C1 segment of cervical spinal cord (tissue), 14 donors: ENCODE measurements around the gene ZFP82.

Source experiments
- DNase-seq, 14 donors: peaks; one replicate each; lab custom pipeline; 2025; lab: John Stamatoyannopoulos, UW

ZFP82 gene

DNA sequence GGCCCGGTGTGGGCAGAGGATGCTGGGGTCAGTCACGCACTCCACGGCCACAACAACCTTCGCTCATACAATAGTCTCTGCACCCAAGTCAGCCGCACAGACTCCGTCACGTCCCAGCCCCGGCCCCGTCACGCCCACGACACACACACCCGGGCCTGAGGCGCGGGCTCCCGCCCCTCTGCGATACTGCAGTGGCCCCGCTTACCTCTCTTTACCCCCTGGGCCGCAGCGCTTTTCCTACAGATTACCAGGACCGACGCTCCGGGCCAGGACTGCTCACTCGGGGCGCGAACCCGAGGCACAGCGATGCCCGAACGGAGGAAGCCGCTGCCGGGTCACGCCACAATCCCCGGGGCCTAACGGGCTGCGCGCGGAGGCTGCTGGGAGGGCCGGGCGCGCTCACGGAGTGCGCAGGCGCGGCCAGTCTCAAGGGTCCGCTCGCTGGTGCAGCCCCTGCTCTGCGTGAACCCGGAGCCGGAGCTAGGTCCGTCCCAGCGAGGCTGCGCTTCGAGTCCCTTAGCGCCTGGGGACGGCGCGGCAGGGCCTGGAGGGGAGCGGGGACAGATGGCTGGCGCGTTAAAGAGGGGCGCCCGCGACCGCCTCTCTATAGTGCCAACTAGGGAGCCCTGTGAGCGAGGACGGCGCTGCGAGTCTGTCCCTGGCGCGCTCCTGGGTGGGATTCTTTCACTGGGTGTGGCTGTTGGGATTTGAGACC is at the start of gene ZFP82:
Gene ZFP82 (minus strand): TSS at position 358 of the 715 bp plus-strand sequence. CDS start 8,855 bp downstream, outside the sequence.
- peak in 13 of 14 donors; percentile 27 to 89 (median 72) for DNase-seq

DNA sequence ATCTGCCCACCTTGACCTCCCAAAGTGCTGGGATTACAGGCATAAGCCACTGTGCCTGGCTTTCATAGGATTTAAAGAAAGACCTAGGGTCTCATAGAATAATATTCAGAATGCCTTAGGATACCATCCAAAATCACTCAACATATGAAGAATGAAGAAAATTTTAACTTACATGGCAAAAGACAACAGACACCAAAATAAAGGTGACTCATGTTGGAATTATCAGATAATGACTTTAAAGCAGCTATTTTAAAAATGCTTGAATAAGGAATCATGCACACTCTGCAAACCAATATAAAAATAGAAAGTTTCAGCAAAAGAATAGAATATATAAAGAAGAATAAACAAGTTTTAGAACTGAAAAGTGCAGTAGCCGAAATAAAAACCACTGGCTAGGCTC is 41.6 kb upstream of the ZFP82 start:
- no peak for DNase-seq

DNA sequence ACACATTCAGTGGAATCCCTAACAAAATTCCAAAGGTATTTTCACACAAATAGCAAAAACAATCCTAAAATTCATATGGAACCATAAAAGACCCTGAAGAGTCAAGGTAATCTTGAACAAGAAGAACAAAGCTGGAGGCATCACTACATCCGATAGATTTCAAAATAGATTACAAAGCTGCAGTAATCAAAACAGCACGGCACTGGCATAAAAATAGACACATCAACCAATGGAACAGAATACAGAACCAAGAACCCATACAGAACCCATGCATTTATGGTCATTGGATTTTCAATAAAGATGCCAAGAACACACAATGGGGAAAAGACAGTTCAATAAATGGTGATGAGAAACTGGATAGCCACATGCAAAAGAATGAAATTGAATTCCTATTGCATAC is 38.4 kb upstream of the ZFP82 start:
- no peak for DNase-seq

DNA sequence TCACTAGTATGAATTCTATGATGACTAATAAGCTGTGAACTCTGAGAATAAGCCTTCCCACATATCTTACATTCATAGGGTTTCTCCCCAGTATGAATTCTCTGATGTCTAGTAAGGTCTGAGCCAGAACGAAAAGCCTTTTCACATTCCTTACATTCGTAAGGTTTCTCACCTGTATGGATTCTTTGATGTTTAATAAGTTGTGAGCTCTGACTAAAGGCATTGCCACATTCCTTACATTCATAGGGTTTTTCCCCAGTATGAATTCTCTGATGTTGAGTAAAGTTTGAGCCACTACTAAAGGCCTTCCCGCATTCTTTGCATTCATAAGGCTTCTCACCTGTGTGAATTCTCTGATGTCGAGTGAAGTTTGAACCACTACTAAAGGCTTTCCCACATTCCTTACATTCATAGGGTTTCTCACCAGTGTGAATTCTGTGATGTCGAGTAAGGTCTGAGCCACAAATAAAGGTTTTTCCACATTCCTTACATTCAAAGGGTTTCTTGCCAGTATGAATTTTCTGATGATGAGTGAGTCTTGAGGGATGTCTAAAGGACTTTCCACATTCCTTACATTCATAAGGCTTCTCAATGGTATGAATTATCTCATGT is 30.7 kb upstream of the ZFP82 start:
- no peak for DNase-seq

DNA sequence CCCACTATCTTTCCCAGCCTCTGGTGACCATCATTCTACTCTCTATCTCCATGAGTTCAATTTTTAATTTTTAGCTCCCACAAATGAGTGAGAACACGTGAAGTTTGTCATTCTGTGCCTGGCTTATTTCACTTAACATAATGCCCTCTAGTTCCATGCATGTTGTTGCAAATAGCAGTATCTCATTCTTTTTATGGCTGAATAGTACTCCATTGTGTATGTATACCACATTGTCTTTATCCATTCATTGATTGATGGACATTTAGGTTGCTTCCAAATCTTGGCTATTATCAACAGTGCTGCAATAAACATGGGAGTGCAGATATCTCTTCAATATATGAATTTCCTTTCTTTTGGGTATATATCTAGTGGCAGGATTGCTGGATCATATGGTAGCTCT is 22.9 kb upstream of the ZFP82 start:
- no peak for DNase-seq

DNA sequence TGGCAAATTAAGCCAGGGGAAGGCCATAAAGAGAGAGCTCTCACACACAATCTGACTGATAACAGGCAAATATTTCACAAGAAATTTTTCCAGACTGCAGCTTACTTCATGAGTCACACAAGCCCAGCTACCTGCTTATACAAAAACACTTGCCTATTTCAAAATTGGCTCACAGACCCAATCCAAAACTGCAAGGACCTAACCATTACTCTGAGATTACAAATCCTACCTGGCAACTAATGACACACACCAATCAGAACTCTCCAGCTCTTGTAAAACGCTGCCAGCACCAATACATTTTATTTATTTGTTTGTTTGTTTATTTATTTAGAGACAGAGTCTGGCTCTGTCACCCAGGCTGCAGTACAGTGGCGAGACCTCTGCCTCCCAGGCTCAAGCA is 18.1 kb upstream of the ZFP82 start:
- no peak for DNase-seq

DNA sequence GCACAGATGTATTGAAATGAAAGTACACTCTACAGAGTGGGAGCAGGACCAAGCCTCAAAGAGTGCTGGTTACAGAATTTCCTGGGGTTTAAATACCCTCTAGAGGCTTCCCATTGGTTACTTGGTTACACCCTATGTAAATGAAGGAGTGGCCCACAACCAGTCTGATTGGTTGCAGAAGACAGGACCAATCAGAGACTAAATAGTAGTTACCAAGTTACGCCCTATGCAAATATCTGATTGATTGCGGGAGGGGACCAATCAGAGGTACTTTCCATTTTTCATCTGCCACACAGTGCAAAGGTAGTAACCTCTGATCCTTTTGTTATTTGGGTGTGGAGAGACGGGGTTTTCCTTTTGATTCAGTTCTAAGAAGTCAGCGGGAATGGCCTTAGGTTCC is 5.5 kb upstream of the ZFP82 start:
- no peak for DNase-seq

DNA sequence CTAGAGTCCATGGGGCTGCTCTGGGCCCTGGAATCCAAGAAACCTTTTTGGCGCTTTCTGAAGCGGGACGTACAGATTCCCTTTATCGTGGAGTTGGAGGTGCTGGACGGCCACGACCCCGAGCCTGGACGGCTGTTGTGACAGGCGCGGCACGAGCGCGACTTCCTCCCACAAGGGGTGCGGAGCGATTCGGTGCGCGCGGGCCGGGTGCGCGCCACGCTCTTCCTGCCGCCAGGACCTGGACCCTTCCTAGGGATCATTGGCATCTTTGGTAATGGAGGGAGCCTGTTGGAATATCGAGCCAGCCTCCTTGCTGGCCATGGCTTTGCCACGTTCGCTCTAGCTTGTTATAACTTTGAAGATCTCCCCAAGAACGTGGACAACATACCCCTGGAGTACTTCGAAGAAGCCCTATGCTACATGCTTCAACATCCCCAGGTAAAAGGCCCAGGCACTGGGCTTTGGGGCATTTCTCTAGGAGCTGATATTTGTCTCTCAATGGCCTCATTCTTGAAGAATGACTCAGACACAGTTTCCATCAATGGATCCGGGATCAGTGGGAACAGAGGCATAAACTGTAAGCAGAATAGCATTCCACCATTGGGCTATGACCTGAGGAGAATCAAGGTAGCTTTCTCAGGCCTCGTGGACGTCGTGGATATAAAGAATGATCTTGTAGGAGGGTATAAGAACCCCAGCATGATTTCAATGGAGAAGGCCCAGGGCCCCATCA is 3.5 kb upstream of the ZFP82 start:
- no peak for DNase-seq

DNA sequence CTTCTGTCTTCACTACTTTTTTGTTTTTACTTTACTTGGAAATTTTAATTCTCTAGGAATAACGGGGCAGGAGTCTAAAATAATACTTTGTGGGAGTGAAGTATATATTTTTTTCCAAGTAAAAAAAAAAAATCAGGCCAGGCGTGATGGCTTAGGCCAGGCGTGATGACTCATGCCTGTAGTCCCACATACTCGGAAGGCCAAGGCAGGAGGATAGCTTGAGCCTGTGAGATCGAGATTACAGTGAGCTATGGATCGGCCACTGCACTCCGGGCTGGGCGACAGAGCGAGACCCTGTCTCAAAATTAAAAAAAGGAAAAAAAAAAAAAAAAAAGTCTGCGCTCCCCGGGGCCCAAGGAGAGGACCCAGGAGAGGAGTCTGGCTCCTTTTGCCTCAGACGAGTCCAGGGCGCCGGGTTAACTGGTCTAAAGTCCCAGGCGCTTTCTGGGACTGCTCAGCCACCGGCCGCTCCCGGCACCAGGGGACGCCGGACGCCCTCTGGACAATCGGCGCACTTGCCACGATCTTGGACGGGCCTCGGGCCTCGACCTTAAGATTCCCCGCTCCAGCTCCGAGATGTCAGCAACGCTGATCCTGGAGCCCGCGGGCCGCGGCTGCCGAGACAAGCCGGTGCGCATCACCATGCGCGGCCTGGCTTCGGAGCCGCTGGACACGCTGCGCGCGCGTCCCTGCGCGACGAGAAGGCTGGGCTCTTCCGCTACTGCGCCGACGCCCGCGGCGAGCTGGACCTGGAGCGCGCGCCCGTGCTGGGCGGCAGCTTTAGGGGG is 2.7 kb upstream of the ZFP82 start:
- peak in 2 of 14 donors; percentile 8 to 31 for DNase-seq

DNA sequence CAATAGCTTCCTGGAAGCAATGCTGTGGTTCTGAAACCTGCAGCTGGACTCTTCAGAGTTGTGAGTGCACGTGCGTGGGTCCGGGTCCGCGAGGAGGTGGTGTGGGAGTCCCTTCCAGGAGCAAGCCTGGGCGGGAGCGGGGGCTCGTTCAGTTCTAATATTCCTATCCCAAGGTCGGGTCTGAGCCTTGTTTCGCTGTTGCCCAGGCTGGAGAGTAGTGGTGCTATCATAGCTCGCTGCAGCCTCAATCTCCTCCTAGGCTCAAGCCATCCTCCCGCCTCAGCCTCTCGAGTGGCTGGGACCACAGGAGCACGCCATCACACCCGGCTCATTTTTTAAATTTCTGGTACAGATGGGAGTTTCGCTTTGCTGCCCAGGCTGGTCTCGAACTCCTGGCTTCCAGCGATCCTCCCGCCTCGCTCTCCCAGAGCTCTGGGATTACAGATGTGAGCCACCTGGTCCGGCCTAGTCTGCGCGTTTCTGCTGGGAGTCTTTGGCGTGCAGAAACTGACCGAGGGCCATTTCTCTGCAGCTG is 625 bp downstream of the ZFP82 start:
- DNase-seq: peak in 2 of 14 donors; percentile 29 to 69

DNA sequence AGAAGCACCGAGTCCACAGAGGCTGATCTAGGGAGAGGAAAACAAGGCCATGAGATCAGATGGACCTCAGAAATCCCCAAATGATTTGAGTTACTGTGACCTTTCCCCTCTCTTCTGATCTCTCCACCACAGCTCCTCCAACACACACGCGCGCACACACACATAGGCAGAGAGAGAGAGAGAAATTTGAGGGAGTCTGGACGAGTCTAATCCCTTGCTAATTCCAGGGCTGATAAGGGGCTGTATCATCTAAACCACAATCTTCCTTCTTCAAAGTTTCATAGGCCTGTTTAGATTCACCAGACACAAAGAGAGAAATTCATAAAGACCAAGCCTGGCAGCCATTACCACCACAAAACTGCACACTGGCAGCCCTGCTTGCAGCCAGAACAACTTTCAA is 8.6 kb downstream of the ZFP82 start:
- DNase-seq: no peak

DNA sequence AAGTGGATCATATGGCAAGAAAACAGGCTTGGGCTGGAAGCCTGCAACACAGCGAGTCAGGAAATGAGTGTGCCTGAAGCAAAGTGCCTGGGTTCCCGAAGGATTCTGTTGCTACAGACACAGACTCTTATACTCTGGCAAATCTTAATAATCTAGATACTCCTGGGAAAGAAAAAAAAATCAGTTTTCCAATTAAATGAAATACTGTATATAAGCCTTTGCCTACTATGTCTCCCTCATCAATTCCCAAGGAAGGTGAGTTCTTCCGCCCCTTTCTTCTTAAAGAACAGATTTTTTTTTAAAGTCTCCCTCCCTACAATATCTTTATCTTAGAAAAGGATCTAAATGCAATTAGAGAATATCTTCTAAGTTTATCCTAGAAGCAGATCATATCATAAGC is 10.3 kb downstream of the ZFP82 start:
- no peak for DNase-seq

DNA sequence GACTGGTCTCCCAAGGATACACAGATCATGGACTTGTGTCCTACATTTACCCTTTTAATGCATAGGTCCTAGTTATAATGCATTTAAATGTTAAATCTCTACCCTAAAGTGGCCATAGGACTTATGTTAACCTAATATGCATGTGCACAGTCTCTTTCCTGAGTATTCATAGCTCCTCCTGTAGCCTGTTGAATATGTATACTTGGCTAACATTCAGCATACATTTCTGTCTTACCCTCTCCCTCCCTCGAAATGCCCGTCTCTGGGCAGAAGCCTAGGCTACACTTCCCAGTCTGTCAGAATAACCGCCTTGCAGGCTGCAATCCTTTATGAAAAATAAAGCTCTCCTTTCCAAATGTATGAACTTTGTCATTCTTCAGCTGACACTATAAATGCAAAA is 13.9 kb downstream of the ZFP82 start:
- DNase-seq: no peak

DNA sequence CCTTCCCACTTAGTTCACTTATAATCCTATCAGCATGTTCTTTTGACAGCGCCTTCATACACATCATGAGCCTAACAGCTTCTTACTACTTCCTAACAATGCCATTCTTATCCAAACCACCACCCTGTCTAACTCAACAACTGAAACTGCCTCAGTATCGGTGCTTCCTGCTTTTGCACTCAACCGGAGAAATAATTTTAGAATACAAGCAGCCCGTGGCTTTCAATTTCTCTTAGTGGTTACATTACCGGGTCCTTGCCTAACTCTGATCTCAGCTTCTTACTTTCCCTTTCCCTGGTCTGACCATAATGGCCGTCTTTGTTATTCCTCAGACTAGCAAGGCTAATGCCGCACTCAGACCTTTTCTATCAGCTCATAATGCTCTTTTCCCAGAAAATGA is 17.0 kb downstream of the ZFP82 start:
- no peak for DNase-seq

DNA sequence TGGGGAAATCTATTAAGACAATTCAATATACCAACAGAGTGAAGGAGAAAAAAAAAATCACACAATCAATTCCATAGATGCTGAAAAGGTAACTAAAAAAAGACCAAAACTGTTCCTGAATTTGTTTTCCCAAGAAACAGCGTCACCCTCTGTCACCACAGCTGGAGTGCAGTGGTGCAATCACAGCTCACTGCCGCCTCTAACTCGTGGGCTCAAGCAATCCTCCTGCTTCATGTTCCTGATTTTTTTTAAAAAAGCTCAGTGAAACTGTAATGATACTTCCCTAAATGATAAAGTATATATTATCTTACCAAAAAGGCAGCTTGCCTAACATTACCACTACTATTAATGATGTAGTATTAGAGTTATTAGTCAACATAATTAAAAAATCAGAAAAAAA is 19.9 kb downstream of the ZFP82 start:
- DNase-seq: no peak

DNA sequence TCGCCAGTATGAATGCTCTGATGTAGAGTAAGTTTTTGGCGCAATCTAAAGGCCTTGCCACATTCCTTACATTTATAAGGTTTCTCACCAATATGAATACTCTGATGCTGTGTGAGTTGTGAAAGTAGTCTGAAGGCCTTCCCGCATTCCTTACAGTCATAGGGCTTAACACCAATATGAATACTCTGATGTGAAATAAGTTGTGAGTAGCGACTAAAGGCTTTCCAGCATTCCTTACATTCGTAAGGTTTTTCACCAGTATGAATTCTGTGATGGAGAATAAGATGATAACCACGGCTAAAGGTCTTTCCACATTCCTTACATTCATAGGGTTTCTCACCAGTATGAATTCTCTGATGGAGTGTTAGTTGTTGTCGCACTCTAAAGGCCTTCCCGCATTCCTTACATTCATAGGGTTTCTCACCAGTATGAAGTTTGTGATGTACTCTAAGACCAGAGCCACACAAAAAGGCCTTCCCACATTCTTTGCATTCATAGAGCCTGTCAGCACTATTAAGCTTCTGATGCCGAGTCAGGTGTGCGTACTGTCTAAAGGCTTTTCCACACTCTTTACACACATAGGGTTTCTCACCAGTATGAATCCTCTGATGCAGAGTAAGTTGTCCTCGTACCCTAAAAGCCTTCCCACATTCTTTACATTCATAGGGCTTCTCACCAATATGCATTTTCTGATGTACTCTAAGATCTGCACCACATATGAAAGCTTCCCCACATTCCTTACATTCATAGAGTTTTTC is 25.3 kb downstream of the ZFP82 start:
- no peak for DNase-seq

DNA sequence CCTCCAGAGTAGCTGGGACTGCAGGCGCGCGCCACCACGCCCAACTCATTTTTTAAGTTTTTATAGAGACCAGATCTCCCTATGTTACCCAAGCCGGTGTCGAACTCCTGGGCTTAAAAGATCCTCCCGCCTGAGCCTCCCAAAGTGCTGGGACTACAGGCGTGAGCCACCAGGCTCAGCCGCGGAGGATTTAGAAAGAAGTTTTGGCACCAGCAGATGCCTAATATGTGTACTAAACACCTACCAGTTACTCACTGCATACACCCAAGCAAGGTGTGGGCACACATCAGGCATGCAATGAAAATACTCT is 39.0 kb downstream of the ZFP82 start:
- DNase-seq: no peak

DNA sequence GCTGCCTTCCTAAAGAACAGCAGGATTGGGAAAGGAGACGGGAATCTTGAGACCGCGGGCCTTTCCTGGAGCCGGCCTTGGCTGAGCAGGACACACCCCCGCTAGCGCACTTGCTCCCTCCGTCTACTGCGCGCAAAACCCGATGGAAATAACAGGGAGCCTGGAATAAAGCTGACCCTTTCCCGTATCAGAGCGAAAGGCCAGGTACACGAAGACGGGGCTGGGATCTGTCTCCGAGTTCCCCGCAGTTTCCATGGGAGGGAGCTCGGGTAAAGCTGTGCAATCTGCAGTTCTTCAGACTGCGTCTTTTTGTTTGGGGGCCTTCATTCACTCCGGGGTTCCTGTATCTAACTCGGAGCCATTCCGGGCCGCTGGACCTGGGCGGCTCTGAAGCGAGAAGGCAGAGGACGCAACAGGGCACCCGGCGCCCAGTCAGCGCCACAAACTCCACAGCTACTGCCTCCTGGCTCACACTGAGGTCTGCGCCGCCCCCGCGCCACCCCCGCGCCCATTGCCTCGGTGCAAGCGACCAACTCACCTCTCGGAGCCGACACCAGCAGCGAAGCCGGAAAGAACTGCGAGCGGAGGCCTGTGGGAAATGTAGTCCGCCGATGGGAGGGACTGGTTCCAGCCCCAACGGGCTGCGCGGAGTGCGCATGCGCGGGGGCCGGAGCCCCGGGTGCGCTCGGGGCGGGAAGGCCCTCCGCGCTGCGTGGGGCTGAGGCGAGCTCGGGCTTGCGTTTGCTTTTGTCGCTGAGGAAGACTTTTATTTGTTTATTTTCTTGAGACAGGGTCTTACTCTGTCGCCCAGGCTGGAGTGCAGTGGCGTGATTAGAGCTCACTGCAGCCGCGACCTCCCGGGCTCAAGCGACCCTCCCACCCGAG is 39.6 kb downstream of the ZFP82 start, which contains the start of gene ZFP14:
Gene ZFP14 (minus strand): TSS at position 577 of the 885 bp plus-strand sequence. CDS start 11,309 bp downstream, outside the sequence.
- peak; percentile 66 to 96 (median 90) for DNase-seq

DNA sequence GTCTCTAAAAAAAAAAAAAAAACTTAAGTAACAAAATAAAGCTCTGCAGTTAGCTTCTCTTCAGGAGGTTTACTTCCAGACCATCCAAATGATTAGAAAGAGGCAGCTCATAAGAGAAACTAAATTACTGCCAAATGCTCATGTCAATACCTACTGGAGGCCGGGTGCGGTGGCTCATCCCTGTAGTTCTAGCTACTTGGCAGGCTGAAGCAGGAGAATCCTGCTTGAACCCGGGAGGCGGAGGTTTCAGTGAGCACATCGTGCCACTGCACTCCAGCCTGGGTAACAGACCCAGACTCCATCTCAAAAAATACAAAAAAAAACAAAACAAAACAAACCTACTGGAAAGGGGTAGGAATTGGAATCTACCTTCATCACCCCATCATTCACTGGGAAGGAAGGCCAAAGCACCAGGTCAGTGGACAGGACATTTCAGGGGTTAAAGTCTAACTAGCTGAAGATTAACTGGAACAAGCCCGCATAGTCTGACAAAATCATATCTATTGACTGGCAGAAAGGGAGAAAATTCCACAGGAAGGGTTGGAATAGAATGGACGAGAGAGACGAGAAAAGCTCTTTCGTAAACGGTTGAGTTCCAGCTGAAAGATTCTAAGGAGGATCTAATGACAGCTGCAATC is 40.8 kb downstream of the ZFP82 start:
- DNase-seq: no peak
